ENCODE results near the gene TNIK. TPM values are rescaled to one million over a fixed set of nuclear protein-coding genes. Genes with fewer than 3 reads are reported as not detected.

TNIK gene
- polyA plus RNA-seq, 1 donor from 2014 or later: 19.3 TPM

GRCh38 chr3:171206283-171206682 is 253.9 kb downstream of the TNIK start:
- Histone ChIP-seq H3K79me2 (replicated peaks; ENCODE audit: insufficient read depth, low read length) (no peaks in the 10 kb centered on the region), H3K27ac (ENCODE audit: low read length) (no peak overlapping the region)

DNA sequence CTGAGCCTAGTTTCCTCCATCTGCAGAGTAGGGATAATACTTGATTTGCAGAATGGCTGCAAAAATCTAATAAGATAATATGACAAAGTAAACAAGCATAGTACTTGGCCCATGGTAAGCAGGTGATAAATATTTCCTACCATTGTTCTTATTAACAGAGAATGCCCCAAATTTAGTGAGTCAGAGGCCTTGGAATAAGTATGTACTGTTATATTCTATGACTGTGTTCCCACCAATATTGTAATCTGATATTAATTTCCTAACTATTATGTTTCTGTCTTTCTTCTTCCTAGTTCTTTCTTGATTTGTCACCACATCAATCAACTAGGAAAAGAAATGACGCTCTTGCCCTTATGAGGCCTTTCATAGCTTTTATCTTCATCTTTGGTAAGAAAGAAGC is 255.3 kb downstream of the TNIK start:
- H3K79me2 ChIP-seq (replicated peaks; ENCODE audit: insufficient read depth, low read length): no peaks in the 10 kb centered on the region
- no peaks in the 10 kb centered on the region for H3K27me3 ChIP-seq (ENCODE audit: insufficient read depth, low read depth, low read length)
- no peaks in the 10 kb centered on the region for H4K20me1 ChIP-seq (ENCODE audit: insufficient read depth)
- H3K9me2 ChIP-seq (ENCODE audit: insufficient read depth, low read length): no peaks in the 10 kb centered on the region
- no peak overlapping the region for H3K4me2 ChIP-seq (ENCODE audit: low read length)
- no peak overlapping the region for H3K27ac ChIP-seq (ENCODE audit: low read length)
- H3K36me3 ChIP-seq (ENCODE audit: insufficient read depth, low read length): peaks cover under 1% of the 10 kb centered on the region
- no peak overlapping the region for H2AFZ ChIP-seq (ENCODE audit: low read depth, low read length)
- TF ChIP-seq EP300 (conservative IDR thresholded peaks at IDR 0.05; ENCODE audit: poor library complexity, severe bottlenecking) (no peak), MXI1 (conservative IDR thresholded peaks at IDR 0.05; ENCODE audit: poor library complexity, severe bottlenecking) (no peak), TAF1 (IDR thresholded peaks at IDR 0.05; ENCODE audit: low read depth) (no peak), SMC3 (conservative IDR thresholded peaks at IDR 0.05; ENCODE audit: poor library complexity) (no peak), EZH2 (IDR thresholded peaks at IDR 0.05; ENCODE audit: borderline replicate concordance, insufficient read depth, low read length, poor library complexity, severe bottlenecking) (no peak), REST (IDR thresholded peaks at IDR 0.05; ENCODE audit: borderline replicate concordance) (no peak), RAD21 (conservative IDR thresholded peaks at IDR 0.05) (no peak), CTCF (IDR thresholded peaks at IDR 0.05; ENCODE audit: poor library complexity, severe bottlenecking) (no peak), POLR2AphosphoS5 (IDR thresholded peaks at IDR 0.05) (no peak)
- no peak overlapping the region for H3K9ac ChIP-seq (ENCODE audit: low read length)
- H3F3A ChIP-seq (ENCODE audit: insufficient read depth, low read length, poor library complexity, severe bottlenecking): no peaks in the 10 kb centered on the region
- no peaks in the 10 kb centered on the region for H3K9me3 ChIP-seq (ENCODE audit: low read length)
- no peak overlapping the region for H3K4me3 ChIP-seq (ENCODE audit: low read length)

More at GRCh38 chr3:171206283-171206682, 253.9 kb downstream of the TNIK start:
- Histone ChIP-seq H3K9me2 (ENCODE audit: insufficient read depth, low read length) (no peaks in the 10 kb centered on the region), H4K20me1 (ENCODE audit: insufficient read depth) (no peaks in the 10 kb centered on the region), H3K36me3 (ENCODE audit: insufficient read depth, low read length) (peaks cover 9% of the 10 kb centered on the region), H3K4me2 (ENCODE audit: low read length) (no peak overlapping the region), H3K27me3 (ENCODE audit: insufficient read depth, low read depth, low read length) (no peaks in the 10 kb centered on the region), H3K4me3 (ENCODE audit: low read length) (no peak overlapping the region), H2AFZ (ENCODE audit: low read depth, low read length) (no peak overlapping the region), H3K9me3 (ENCODE audit: low read length) (no peaks in the 10 kb centered on the region), H3F3A (ENCODE audit: insufficient read depth, low read length, poor library complexity, severe bottlenecking) (no peaks in the 10 kb centered on the region), H3K9ac (ENCODE audit: low read length) (no peak overlapping the region)
- no peak for TF ChIP-seq POLR2AphosphoS5 (IDR thresholded peaks at IDR 0.05)
- TF ChIP-seq RAD21 (conservative IDR thresholded peaks at IDR 0.05): no peak
- no peak for TF ChIP-seq MXI1 (conservative IDR thresholded peaks at IDR 0.05; ENCODE audit: poor library complexity, severe bottlenecking)
- TF ChIP-seq SMC3 (conservative IDR thresholded peaks at IDR 0.05; ENCODE audit: poor library complexity): no peak
- no peak for TF ChIP-seq EZH2 (IDR thresholded peaks at IDR 0.05; ENCODE audit: borderline replicate concordance, insufficient read depth, low read length, poor library complexity, severe bottlenecking)
- no peak for TF ChIP-seq TAF1 (IDR thresholded peaks at IDR 0.05; ENCODE audit: low read depth)
- no peak for TF ChIP-seq REST (IDR thresholded peaks at IDR 0.05; ENCODE audit: borderline replicate concordance)
